ENCODE results near the gene MRTFA.

DNA sequence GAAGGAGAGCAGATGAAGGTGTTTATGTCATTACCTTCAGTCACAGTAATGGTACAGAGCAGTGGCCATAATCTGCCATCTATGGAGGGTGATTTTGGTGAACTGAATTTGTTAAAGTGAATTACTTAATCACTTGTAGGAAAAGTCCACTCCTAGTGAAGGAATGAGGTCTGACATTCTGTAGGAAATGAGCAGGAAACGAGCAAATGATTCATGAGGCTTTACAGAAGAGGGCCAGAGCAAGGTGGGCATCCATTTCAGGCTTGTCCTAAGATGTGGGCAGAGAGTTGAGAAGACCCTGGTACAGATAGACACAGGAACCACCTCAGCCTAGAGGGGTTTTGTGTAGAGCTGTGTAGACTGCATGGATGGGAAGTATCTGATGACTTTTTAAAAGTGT is 272.1 kb downstream of the MRTFA start:
- no peak for TF ChIP-seq CTCF (IDR thresholded peaks at IDR 0.05)
- TF ChIP-seq EP300 (IDR thresholded peaks at IDR 0.05) = no peak
- TF ChIP-seq POLR2AphosphoS5 (IDR thresholded peaks at IDR 0.05) = no peak
